ENCODE measurements around the gene ELOVL1.
"Not testable (repeated sequence)": the region's sequence is repeated elsewhere in the genome, so short reads cannot be mapped to it uniquely, and the experiment has no call there.

Gene ELOVL1

DNA sequence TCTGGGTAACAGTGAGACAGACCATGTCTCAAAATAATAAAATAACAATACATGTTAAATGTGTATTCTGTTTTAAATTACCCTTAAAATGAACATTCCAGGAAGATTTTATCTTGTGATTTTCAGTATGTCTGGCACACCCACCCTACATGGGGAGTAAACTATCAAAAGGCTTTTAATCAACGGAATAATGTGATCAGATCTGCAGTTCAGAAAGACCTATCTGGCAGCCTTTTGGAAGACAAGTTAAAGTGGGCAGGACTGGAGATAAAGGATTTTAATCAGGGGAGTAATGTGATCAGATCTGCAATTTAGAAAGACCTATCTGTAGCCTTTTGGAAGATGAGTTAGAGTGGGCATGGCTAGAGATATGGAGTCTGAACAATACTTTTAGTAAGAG lies 11.7 kb upstream of the ELOVL1 start:
- H3K9ac ChIP-seq (ENCODE audit: low read length) = no peak overlapping the region
- H3K9me3 ChIP-seq (ENCODE audit: control insufficient read depth, low read length) = no peaks in the 10 kb centered on the region
- DNase-seq (ENCODE audit: low read depth) = no peak
- H3K27me3 ChIP-seq (replicated peaks; ENCODE audit: control insufficient read depth, insufficient read depth, low read length) = no peaks in the 10 kb centered on the region
- H3K4me3 ChIP-seq (ENCODE audit: low read length) = no peak overlapping the region
- peaks cover 25% of the 10 kb centered on the region for H3K36me3 ChIP-seq (ENCODE audit: control insufficient read depth, insufficient read depth, low read length, severe bottlenecking)
- H3K4me1 ChIP-seq (ENCODE audit: control insufficient read depth, insufficient read depth, low read length) = peaks cover 12% of the 10 kb centered on the region

DNA sequence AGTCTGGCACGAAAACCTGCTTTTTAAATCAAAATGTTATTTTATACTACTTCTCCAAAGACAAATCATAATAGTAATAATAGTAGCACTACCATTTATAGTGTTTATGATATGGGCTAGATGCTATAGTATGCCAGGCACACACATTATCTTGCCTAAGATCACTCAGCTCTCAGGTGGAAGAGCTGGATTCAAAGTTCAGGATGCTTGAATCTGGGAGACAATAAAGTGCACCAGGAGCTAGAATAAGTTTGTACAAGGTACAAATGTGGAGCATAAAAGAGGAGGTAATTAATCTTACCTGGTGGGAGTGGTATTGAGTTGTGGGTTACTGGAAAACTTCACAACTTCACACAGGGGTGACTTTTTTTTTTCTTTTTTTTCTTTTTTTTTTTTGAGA lies 10.0 kb upstream of the ELOVL1 start:
- Histone ChIP-seq H3K27me3 (replicated peaks; ENCODE audit: control insufficient read depth, insufficient read depth, low read length) (no peaks in the 10 kb centered on the region), H3K9ac (ENCODE audit: low read length) (no peak overlapping the region), H3K4me3 (ENCODE audit: low read length) (no peak overlapping the region), H3K9me3 (ENCODE audit: control insufficient read depth, low read length) (no peaks in the 10 kb centered on the region), H3K4me1 (ENCODE audit: control insufficient read depth, insufficient read depth, low read length) (peaks cover 22% of the 10 kb centered on the region), H3K36me3 (ENCODE audit: control insufficient read depth, insufficient read depth, low read length, severe bottlenecking) (peaks cover 9% of the 10 kb centered on the region)
- no peak for DNase-seq (ENCODE audit: low read depth)

DNA sequence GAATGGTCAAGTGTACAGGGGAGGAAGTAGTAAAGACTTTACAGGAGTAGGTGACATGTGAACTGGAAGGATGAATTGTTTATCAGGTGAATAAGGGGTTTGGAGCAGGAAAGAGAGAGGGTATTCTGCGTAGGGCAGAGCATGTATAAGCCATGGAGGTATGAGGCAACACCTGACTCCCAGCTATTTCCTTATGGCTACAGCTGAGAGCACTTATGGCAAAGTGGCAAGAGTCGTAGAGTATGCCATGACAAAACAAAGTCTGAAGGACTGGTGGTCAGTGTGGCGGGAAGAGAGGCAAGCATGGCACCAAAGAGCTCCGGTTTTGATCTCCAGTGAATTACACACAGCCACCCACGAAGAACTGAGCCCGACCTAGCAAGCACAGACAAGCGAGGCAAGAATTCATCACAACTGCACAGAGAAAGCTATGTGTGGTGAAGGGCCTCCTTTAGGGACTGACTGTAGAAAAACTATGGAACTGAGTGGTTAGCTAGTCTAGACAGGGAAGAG lies 9.0 kb upstream of the ELOVL1 start:
- H3K4me1 ChIP-seq (ENCODE audit: control insufficient read depth, insufficient read depth, low read length) = peaks cover 14% of the 10 kb centered on the region
- peaks cover 3% of the 10 kb centered on the region for H3K36me3 ChIP-seq (ENCODE audit: control insufficient read depth, insufficient read depth, low read length, severe bottlenecking)
- DNase-seq (ENCODE audit: low read depth) = no peak
- H3K27me3 ChIP-seq (replicated peaks; ENCODE audit: control insufficient read depth, insufficient read depth, low read length) = no peaks in the 10 kb centered on the region
- no peaks in the 10 kb centered on the region for H3K9me3 ChIP-seq (ENCODE audit: control insufficient read depth, low read length)
- H3K4me3 ChIP-seq (ENCODE audit: low read length) = no peak overlapping the region
- no peak overlapping the region for H3K9ac ChIP-seq (ENCODE audit: low read length)

DNA sequence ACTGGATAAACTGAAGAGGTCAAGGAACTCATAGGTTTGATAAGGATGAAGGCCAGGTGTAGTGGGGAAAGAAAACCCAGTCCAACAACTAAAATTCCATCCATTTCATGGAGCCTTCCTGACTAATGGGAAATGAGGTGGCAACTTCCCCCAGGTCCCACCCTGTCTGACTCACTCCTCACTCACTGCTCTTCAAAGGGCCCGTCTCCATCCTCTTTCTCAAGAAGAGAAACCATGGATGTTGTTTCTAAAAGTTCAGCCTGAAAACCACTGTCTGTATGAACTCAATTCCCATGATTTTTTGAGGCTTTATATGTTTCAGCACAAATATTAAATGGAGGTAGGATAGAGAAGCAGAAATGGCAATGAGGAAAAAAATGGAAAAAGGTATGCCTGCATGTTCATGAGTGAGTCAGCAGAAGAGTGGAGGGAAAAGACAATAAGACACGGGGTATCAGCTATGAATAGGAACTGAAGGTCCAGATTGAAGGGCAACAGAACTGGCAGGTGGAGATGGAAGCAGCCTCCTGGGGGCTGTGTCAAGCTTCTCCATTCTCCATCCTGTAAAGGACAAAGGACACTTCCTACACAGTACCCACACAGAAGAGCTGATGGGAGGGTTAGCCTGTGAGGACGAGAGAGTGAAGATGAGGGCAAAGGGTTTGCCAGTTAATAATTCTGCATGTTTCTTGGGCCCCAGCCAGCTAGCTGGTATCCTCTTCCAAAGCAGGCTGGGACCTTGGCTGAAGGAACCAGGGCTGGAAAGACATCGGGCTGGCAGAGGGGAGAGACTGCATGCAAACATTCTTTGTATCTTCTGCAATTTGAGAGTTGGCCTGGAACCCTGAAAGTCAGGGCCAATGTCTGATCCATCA lies 5.5 kb upstream of the ELOVL1 start:
- Histone ChIP-seq H3K9ac (ENCODE audit: low read length) (no peak overlapping the region), H3K9me3 (ENCODE audit: control insufficient read depth, low read length) (no peaks in the 10 kb centered on the region), H3K4me1 (ENCODE audit: control insufficient read depth, insufficient read depth, low read length) (peaks cover 17% of the 10 kb centered on the region), H3K27me3 (replicated peaks; ENCODE audit: control insufficient read depth, insufficient read depth, low read length) (no peaks in the 10 kb centered on the region), H3K4me3 (ENCODE audit: low read length) (no peak overlapping the region), H3K36me3 (ENCODE audit: control insufficient read depth, insufficient read depth, low read length, severe bottlenecking) (no peaks in the 10 kb centered on the region)
- peak; percentile 63 for DNase-seq (ENCODE audit: low read depth)

DNA sequence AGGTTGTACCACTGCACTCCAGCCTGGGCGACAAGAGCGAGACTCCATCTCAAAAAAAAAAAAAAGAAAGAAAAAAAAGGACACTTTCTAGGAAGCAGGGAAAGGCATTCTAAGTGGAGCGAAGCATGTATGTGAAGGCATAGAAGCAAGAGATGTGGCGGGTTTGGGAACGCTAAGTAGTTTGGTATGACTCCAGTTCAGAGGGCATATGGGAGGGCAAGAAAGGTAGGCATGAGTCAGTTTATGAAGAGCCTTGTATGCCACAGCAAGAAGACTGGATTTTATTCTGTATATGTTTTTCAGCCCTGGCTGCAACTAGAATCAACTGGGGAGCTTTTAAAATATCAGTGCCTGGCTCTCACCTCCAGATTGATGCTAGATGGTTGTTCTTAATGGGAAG lies 4.4 kb upstream of the ELOVL1 start:
- Histone ChIP-seq H3K4me1 (ENCODE audit: control insufficient read depth, insufficient read depth, low read length) (peaks cover 18% of the 10 kb centered on the region), H3K36me3 (ENCODE audit: control insufficient read depth, insufficient read depth, low read length, severe bottlenecking) (no peaks in the 10 kb centered on the region), H3K9ac (ENCODE audit: low read length) (no peak overlapping the region), H3K9me3 (ENCODE audit: control insufficient read depth, low read length) (no peaks in the 10 kb centered on the region), H3K27me3 (replicated peaks; ENCODE audit: control insufficient read depth, insufficient read depth, low read length) (no peaks in the 10 kb centered on the region), H3K4me3 (ENCODE audit: low read length) (no peak overlapping the region)
- DNase-seq (ENCODE audit: low read depth) = no peak

DNA sequence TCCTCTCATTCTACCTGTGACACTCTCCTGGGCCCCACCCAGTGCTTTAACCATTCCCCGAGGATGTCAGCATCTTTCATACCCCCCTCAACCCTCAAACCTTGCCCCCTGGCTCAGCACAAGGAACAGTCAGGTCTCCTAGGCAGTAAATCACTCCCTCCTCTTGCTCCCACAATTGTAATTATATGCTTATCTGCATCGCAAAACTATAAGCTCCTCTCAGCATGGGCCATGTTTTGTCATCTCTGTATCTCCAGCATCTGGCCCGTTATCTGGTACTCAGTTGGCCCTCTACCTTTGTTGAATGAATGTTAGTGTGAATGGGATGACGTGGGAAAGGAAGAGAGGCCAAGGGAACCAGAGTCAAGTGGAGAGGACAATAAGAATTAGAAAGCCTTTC lies 2.8 kb upstream of the ELOVL1 start:
- no peak overlapping the region for H3K9ac ChIP-seq (ENCODE audit: low read length)
- H3K27me3 ChIP-seq (replicated peaks; ENCODE audit: control insufficient read depth, insufficient read depth, low read length) = no peaks in the 10 kb centered on the region
- peaks cover 29% of the 10 kb centered on the region for H3K4me1 ChIP-seq (ENCODE audit: control insufficient read depth, insufficient read depth, low read length)
- peaks cover 2% of the 10 kb centered on the region for H3K36me3 ChIP-seq (ENCODE audit: control insufficient read depth, insufficient read depth, low read length, severe bottlenecking)
- H3K9me3 ChIP-seq (ENCODE audit: control insufficient read depth, low read length) = no peaks in the 10 kb centered on the region
- H3K4me3 ChIP-seq (ENCODE audit: low read length) = no peak overlapping the region
- no peak for DNase-seq (ENCODE audit: low read depth)

DNA sequence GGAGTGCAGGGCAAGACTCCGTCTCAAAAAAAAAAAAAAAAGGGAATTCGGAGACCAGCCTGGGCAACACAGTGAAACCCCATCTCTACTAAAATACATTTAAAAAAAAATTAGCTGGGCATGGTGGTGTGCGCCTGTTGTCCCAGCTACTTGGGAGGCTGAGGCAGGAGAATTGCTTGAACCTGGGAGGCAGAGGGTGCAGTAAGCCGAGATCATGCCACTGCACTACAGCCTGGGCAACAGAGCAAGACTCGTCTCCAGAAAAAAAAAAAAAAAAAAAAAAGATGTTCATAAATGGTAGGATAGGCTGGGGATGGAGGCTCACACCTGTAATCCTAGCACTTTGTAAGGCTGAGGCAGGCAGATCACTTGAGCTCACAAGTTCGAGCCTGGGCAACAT lies 2.0 kb upstream of the ELOVL1 start:
- H3K4me3 ChIP-seq (ENCODE audit: low read length); DNase-seq (ENCODE audit: low read depth); H3K27me3 ChIP-seq (replicated peaks; ENCODE audit: control insufficient read depth, insufficient read depth, low read length); H3K9ac ChIP-seq (ENCODE audit: low read length); H3K36me3 ChIP-seq (ENCODE audit: control insufficient read depth, insufficient read depth, low read length, severe bottlenecking); H3K9me3 ChIP-seq (ENCODE audit: control insufficient read depth, low read length): not testable (repeated sequence)
- H3K4me1 ChIP-seq (ENCODE audit: control insufficient read depth, insufficient read depth, low read length) = peaks cover 29% of the 10 kb centered on the region

DNA sequence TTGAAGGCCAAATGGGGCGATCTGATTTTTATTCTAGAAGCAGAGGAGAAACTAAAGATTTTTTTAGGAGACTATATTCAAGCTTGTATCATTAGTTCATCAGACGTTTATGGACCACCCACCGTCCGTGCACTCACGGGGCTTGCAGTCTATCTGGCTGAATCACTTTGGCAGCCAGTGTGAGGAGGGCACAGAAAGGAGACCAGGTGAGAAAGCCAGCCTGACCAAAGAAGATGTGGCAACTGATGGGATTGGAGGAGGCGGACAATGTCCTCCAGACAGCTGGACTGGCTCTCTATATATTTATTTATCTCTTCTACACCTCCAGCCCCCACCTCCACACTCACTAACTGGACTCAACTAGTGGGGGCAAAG lies 822 bp upstream of the ELOVL1 start:
- Histone ChIP-seq H3K9ac (ENCODE audit: low read length) (peak overlapping the region; percentile 86), H3K4me3 (ENCODE audit: low read length) (peak overlapping the region; percentile 95)
- no peak for DNase-seq (ENCODE audit: low read depth)

DNA sequence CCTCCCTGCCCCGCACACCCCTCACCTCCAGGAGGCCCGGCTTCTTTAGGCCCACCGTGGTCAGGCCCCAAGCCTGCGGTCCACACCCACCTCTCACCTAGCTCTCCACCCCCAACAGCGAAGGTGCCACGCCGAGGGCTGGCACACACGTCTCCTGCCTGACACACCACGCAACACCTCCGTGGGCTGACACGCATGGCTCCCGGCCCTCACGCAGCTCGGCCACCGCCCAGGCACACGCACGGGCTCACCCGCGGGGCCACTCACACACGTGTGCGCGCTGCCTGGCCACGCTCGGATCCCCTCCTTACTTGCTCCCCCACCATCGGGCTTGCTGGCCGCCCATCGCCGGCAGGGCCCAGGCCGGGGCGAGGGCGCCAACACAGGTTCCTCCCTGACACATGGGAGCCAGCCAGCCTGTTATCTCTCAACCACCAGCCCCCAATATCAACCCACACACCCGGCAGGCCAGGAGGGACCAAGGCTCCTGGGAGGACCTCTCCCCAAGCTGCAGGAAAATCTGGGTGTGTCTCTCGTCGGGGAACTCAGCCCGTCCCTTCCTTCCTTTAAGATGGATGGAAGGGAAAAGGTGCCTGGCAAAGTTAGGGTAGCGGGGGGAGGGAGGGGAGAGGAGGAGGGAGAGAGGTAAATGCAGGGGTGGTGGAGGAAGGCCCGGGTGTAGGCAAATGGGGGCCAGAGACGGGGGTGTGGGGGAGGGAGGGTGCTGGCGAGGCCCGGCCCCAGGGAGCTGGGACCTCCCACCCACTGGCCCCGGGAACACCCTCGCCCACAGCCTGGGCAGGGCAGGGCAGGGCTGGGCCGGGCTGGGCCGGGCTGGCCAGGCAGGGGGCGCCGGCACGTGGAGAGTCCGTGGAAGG lies 546 bp downstream of the ELOVL1 start:
- Histone ChIP-seq H3K9ac (ENCODE audit: low read length) (peak overlapping the region; percentile 97), H3K36me3 (ENCODE audit: control insufficient read depth, insufficient read depth, low read length, severe bottlenecking) (peaks cover 35% of the 10 kb centered on the region), H3K9me3 (ENCODE audit: control insufficient read depth, low read length) (no peaks in the 10 kb centered on the region), H3K4me3 (ENCODE audit: low read length) (peak overlapping the region; percentile 95), H3K4me1 (ENCODE audit: control insufficient read depth, insufficient read depth, low read length) (peaks cover 35% of the 10 kb centered on the region), H3K27me3 (replicated peaks; ENCODE audit: control insufficient read depth, insufficient read depth, low read length) (no peaks in the 10 kb centered on the region)
- peak; percentile 64 for DNase-seq (ENCODE audit: low read depth)

More for the DNA sequence above, 822 bp upstream of the ELOVL1 start:
- H3K27me3 ChIP-seq (replicated peaks; ENCODE audit: control insufficient read depth, insufficient read depth, low read length) = no peaks in the 10 kb centered on the region
- H3K9me3 ChIP-seq (ENCODE audit: control insufficient read depth, low read length) = no peaks in the 10 kb centered on the region
- H3K4me1 ChIP-seq (ENCODE audit: control insufficient read depth, insufficient read depth, low read length) = peaks cover 35% of the 10 kb centered on the region
- H3K36me3 ChIP-seq (ENCODE audit: control insufficient read depth, insufficient read depth, low read length, severe bottlenecking) = peaks cover 21% of the 10 kb centered on the region

DNA sequence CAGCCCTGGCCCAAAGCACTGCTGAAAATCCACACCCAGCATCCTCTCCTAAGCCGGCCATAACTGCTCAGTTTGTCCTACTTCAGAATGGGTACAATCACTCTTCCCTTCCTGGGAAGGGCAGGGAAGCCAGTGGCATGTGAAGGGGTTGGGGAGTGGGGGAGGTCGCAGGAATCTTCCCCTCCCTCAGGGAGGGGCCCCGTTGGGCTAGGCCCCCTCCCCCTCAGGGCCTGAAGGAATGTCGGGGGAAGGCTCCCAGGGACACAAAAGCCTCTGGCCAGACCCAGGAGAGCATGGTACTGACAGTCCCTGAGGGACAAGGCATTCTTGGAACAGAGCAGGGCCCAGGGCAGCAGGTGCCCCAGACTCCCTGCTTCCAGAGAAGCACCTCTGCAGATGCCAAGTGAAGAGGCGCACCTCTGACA lies 1.2 kb downstream of the ELOVL1 start:
- Histone ChIP-seq H3K4me1 (ENCODE audit: control insufficient read depth, insufficient read depth, low read length) (peaks cover 35% of the 10 kb centered on the region), H3K9me3 (ENCODE audit: control insufficient read depth, low read length) (no peaks in the 10 kb centered on the region), H3K4me3 (ENCODE audit: low read length) (peak overlapping the region; percentile 95), H3K36me3 (ENCODE audit: control insufficient read depth, insufficient read depth, low read length, severe bottlenecking) (peaks cover 41% of the 10 kb centered on the region), H3K9ac (ENCODE audit: low read length) (peak overlapping the region; percentile 97), H3K27me3 (replicated peaks; ENCODE audit: control insufficient read depth, insufficient read depth, low read length) (no peaks in the 10 kb centered on the region)
- no peak for DNase-seq (ENCODE audit: low read depth)

DNA sequence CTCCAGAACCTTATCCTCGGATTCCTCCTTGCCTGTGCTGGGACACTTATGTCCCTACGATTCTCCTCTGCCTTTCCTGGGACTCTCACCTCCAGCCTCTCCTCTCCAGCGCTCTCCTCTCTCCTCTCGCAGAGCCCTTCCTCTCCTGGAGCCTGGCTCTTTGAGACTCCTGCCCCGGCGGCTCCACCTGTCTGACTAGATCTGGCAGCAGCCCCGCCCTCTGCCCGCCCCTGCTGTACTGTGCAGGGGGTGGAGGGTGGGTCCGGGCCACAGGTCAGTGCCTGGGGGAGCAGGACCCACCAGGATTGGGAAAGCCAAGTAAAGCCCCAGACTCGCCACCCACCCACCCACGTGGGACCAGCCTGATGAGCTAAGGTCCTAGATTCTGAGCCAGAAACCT lies 1.6 kb downstream of the ELOVL1 start:
- H3K27me3 ChIP-seq (replicated peaks; ENCODE audit: control insufficient read depth, insufficient read depth, low read length) = no peaks in the 10 kb centered on the region
- H3K36me3 ChIP-seq (ENCODE audit: control insufficient read depth, insufficient read depth, low read length, severe bottlenecking) = peaks cover 46% of the 10 kb centered on the region
- peak overlapping the region; percentile 97 for H3K9ac ChIP-seq (ENCODE audit: low read length)
- no peaks in the 10 kb centered on the region for H3K9me3 ChIP-seq (ENCODE audit: control insufficient read depth, low read length)
- no peak for DNase-seq (ENCODE audit: low read depth)
- peaks cover 35% of the 10 kb centered on the region for H3K4me1 ChIP-seq (ENCODE audit: control insufficient read depth, insufficient read depth, low read length)
- peak overlapping the region; percentile 95 for H3K4me3 ChIP-seq (ENCODE audit: low read length)

All from adipocyte (in vitro differentiated cells).